Stimulated activated effector memory CD8-positive, alpha-beta T cell treated with anti-CD3 and anti-CD28 coated beads, Interleukin-12 subunit alpha, Interleukin-12 subunit beta, amount 100 ng/mL, for 72 hours (primary cell): Measurements from ENCODE around the gene COPE.

Experiments
- ATAC-seq: fragments of 150-1000 bp; cut with Tn5 transposase; 2 replicates; pipeline ENCODE4 v1.10.0; 2021
- DNase-seq, 2 donors: peaks; one replicate each; pipeline ENCODE4 v3.0.0; 2021 to 2022; ENCODE audit warnings: low spot score in 2 of 2
- H3K27ac Mint-ChIP-seq: one replicate; pipeline ENCODE4 v1.8.0; 2022; ENCODE audit warnings: mild to moderate bottlenecking, mixed read lengths
- H3K36me3 Mint-ChIP-seq: one replicate; pipeline ENCODE4 v1.8.0; 2022; ENCODE audit warnings: mild to moderate bottlenecking, mixed read lengths
- H3K4me1 Mint-ChIP-seq: one replicate; pipeline ENCODE4 v1.8.0; 2022; ENCODE audit warnings: mixed read lengths
- H3K4me3 Mint-ChIP-seq: one replicate; pipeline ENCODE4 v1.8.0; 2022; ENCODE audit warnings: mild to moderate bottlenecking, mixed read lengths
- H3K9me3 Mint-ChIP-seq: one replicate; pipeline ENCODE4 v1.8.0; 2022; ENCODE audit warnings: mixed read lengths

COPE gene

DNA sequence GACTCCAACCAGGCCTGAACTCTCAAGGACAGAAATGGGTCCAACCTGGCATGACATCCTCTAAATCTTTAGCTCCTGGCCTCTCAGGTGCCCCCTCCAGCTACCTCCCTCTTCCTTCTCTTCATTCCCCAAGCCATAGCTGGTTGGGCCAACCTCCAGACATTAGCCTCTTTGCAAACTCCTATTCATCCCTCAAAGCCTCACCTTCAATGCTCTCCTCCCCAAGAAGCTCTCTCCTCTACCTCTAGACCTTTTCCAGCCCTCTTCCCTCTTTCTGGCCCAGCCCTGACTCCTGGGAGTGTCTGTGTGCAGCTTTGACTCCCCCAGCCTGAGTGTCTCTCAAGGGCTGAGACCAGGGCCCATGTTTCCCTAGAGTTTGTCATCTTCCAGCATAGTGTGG lies 27.1 kb upstream of the COPE start:
- peak overlapping the region; percentile 6 for H3K27ac Mint-ChIP-seq
- H3K9me3 Mint-ChIP-seq = no peaks in the 10 kb centered on the region
- no peak overlapping the region for H3K4me3 Mint-ChIP-seq
- no peak for DNase-seq
- ATAC-seq = no peak
- H3K4me1 Mint-ChIP-seq = peaks cover 16% of the 10 kb centered on the region
- peaks cover 6% of the 10 kb centered on the region for H3K36me3 Mint-ChIP-seq

DNA sequence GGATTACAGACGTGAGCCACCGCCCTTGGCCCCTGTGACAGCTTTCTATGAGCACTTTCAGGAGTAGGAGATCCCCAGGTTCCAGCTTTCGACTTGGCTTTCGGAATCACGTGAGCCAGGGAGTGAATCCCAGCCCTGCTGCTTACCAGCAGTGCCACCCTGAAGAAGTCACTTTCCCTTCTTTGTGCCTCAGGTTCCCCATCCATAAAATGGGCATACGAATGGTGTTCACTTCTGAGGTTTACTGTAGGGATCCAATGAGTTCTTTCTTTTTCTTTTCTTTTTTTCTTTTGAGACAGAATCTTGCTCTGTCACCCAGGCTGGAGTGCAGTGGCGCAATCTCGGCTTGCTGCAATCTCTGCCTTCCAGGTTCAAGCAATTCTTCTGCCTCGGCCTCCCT lies 26.1 kb upstream of the COPE start:
- H3K36me3 Mint-ChIP-seq = peaks cover 6% of the 10 kb centered on the region
- no peaks in the 10 kb centered on the region for H3K9me3 Mint-ChIP-seq
- ATAC-seq (no peak), DNase-seq (no peak)
- no peak overlapping the region for H3K4me3 Mint-ChIP-seq
- peaks cover 17% of the 10 kb centered on the region for H3K4me1 Mint-ChIP-seq
- H3K27ac Mint-ChIP-seq = no peak overlapping the region

DNA sequence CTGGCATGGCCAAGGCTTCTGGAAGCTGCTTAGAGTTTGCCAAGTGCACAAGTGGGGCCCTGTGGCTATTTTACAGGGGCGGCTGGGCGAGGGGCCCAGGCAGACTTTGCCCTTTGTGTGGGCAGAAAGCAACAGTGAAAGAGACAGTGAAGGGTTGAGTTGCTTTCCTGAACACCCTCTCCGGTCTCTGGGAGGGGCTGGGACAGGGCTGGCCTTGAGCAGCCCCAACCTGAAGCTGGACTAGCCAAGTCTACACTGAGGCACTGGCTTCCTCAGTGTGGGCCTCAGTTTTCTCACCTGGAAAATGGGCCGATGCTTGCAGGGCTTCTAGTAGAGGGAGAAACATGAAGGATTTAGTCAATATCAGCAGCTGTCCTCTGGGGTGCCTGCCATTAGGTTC lies 24.3 kb upstream of the COPE start:
- no peak for DNase-seq
- peaks cover 6% of the 10 kb centered on the region for H3K36me3 Mint-ChIP-seq
- no peaks in the 10 kb centered on the region for H3K9me3 Mint-ChIP-seq
- H3K4me3 Mint-ChIP-seq = no peak overlapping the region
- H3K4me1 Mint-ChIP-seq = peaks cover 19% of the 10 kb centered on the region
- no peak for ATAC-seq
- no peak overlapping the region for H3K27ac Mint-ChIP-seq

DNA sequence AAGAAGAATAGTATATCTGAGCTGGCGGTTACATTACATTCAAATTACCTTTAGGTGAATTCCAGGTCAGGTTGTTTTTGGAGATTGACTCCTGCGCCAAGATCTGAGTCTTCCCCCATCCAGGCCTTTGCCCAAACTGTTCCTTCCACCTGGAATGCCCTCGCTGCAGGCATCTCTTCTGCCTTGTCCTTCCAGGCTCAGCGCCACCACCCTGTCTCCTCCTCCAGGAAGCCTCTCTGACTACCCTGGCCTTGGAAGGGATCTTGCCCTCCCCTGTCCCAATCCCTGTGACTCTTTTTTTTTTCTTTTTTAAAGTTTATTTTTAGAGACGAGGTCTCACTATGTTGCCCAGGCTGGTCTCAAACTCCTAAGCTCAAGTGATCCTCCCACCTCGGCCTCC lies 23.5 kb upstream of the COPE start:
- DNase-seq (no peak), ATAC-seq (no peak)
- Mint-ChIP-seq H3K4me1 (peaks cover 19% of the 10 kb centered on the region), H3K36me3 (peaks cover 6% of the 10 kb centered on the region), H3K4me3 (peak overlapping the region; percentile 65), H3K9me3 (no peaks in the 10 kb centered on the region), H3K27ac (no peak overlapping the region)

- ATAC-seq (no peak), DNase-seq (no peak)
- H3K9me3 Mint-ChIP-seq = no peaks in the 10 kb centered on the region
- peaks cover 19% of the 10 kb centered on the region for H3K4me1 Mint-ChIP-seq
- H3K36me3 Mint-ChIP-seq = peaks cover 6% of the 10 kb centered on the region
- H3K27ac Mint-ChIP-seq = no peak overlapping the region
- H3K4me3 Mint-ChIP-seq = peak overlapping the region; percentile 65
These were observed 22.6 kb upstream of the COPE start for GRCh38 chr19:18941628-18942354.

DNA sequence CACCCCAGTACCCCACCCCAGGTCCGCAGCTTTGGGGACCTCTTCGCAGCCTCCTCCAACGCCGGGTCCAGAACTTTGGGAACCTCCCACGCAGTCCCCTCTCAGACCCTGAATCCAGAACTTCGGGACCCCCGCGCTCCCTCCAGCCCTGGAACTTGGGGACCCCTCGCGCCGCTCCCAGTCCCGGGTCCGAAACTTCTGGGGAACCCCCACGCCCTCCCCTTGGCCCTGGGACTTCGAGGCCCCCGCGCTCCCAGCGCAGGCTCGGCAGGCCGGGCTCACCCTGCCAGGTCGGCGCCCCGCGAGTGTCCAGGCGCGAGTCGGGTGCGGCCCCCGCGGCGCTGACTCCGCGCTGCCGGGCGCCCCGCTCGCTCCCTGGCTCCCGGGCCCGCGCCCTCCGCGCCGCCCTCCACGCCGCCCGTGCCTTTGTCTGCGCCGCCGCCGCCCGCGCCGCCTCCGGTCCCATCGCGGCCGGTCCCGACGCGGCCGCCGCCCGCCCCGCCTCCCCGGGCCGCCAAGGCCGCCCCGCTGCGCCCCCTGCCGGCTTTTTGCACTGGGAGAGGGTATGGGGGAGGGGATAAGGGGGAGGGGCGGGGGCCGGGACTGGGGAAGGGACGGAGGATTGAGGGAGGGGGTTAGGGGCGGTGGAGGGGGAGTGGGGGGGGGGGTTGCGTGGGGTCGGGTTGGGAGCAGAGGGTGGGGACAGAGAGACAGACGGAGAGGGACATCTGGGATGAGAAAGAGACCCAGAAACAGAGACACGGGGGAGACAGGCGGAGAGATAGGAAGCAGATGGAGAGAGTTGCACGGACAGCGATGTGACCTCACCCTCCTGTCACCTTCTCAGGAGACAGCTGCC lies 21.8 kb upstream of the COPE start, which contains the start of gene HOMER3:
TSS of gene HOMER3 (minus strand) at position 449 of the 859 bp plus-strand sequence. CDS start 2,235 bp downstream, outside the sequence.
- peaks cover 6% of the 10 kb centered on the region for H3K36me3 Mint-ChIP-seq
- peak; percentile 80 to 81 for DNase-seq
- no peak within 1 kb of the TSS for H3K27ac Mint-ChIP-seq
- no peaks in the 10 kb centered on the region for H3K9me3 Mint-ChIP-seq
- H3K4me3 Mint-ChIP-seq = peak within 1 kb of the TSS; percentile 65
- peaks cover 19% of the 10 kb centered on the region for H3K4me1 Mint-ChIP-seq
- peak; percentile 81 for ATAC-seq

- ATAC-seq = peak; percentile 31
- Mint-ChIP-seq H3K27ac (no peak overlapping the region), H3K4me3 (peak overlapping the region; percentile 65), H3K9me3 (no peaks in the 10 kb centered on the region), H3K36me3 (peaks cover 6% of the 10 kb centered on the region), H3K4me1 (peaks cover 19% of the 10 kb centered on the region)
- no peak for DNase-seq
These were observed 21.0 kb upstream of the COPE start for GRCh38 chr19:18939922-18940768.

DNA sequence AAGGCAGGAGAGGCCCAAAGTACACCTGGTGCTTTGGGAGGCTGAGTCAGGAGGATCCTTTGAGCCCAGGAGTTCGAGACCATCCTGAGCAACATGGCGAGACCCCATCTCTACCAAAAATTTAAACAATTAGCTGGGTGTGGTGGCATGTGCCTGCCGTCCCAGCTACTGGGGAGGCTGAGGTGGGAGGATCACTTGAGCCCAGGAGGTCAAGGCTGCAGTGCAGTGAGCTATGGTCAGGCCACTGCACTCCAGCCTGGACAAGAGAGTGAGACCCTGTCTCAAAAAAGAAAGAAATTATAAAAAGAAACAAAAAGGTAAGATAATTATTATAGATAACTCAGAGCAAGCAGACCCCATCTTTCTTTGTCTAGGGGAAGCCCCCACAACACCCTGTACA lies 20.0 kb upstream of the COPE start:
- no peak for DNase-seq
- no peak overlapping the region for H3K27ac Mint-ChIP-seq

DNA sequence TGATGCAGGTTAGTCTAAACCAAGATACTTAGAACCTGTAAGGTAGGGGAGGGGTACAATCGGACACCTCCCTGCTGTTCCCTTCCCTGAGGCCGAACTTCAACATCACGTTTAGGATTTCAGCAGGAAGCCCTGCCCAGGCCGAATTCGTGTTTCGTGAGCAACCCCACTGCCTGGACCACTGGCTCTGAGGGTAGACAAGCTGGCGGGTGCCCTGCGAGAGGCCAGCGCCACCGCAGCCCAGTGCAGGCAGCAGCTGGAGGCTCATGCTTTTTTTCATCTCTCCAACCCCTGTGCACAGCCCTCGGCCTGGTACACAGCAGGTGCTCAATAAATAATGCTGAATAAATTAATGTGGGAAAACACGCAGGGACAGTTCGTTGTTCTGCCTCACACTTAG lies 14.1 kb upstream of the COPE start:
- no peak for ATAC-seq

More for the DNA sequence above, 20.0 kb upstream of the COPE start:
- H3K36me3 Mint-ChIP-seq = peaks cover 6% of the 10 kb centered on the region
- H3K4me3 Mint-ChIP-seq = peak overlapping the region; percentile 65
- peaks cover 19% of the 10 kb centered on the region for H3K4me1 Mint-ChIP-seq
- no peaks in the 10 kb centered on the region for H3K9me3 Mint-ChIP-seq
- ATAC-seq = no peak

GRCh38 chr19:18932216-18932841 lies 13.1 kb upstream of the COPE start:
- ATAC-seq (peak; percentile 90), DNase-seq (peak; percentile 61 to 79)
- Mint-ChIP-seq H3K4me3 (peak overlapping the region; percentile 72), H3K9me3 (no peaks in the 10 kb centered on the region), H3K27ac (no peak overlapping the region), H3K36me3 (peaks cover 5% of the 10 kb centered on the region), H3K4me1 (peaks cover 11% of the 10 kb centered on the region)

More for the DNA sequence above, 14.1 kb upstream of the COPE start:
- no peak overlapping the region for H3K27ac Mint-ChIP-seq
- no peak for DNase-seq
- H3K9me3 Mint-ChIP-seq = no peaks in the 10 kb centered on the region
- H3K4me1 Mint-ChIP-seq = peaks cover 11% of the 10 kb centered on the region
- H3K36me3 Mint-ChIP-seq = no peaks in the 10 kb centered on the region
- H3K4me3 Mint-ChIP-seq = peak overlapping the region; percentile 72

- H3K4me1 Mint-ChIP-seq = peaks cover 11% of the 10 kb centered on the region
- ATAC-seq (no peak), DNase-seq (no peak)
- H3K4me3 Mint-ChIP-seq = peak overlapping the region; percentile 72
- H3K27ac Mint-ChIP-seq = no peak overlapping the region
- no peaks in the 10 kb centered on the region for H3K9me3 Mint-ChIP-seq
- H3K36me3 Mint-ChIP-seq = peaks cover 13% of the 10 kb centered on the region
These were observed 12.4 kb upstream of the COPE start for GRCh38 chr19:18931316-18932162.

DNA sequence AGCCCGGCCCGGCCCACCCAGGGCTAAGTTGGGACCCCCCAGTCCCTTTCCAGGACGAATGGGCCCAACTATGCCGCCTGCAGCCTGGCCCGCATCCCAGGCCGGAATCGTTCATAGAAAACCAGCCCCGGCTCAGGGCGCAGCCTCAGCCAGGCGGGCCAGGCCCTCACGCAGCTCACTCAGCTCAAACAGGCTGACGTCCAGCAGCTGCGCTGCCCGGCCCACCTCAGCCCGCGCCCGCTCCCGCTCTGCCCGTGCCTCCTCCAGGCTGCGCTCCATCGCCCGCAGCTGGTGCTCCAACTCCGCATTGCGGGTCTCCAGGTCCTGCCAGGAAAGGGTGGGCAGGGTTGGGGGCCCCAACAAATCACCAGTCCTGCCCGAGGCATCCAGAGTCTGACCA lies 10.1 kb upstream of the COPE start:
- no peak overlapping the region for H3K27ac Mint-ChIP-seq
- no peak for DNase-seq
- peaks cover 36% of the 10 kb centered on the region for H3K36me3 Mint-ChIP-seq
- no peak for ATAC-seq
- H3K4me3 Mint-ChIP-seq = no peak overlapping the region
- no peaks in the 10 kb centered on the region for H3K9me3 Mint-ChIP-seq
- H3K4me1 Mint-ChIP-seq = peaks cover 15% of the 10 kb centered on the region

DNA sequence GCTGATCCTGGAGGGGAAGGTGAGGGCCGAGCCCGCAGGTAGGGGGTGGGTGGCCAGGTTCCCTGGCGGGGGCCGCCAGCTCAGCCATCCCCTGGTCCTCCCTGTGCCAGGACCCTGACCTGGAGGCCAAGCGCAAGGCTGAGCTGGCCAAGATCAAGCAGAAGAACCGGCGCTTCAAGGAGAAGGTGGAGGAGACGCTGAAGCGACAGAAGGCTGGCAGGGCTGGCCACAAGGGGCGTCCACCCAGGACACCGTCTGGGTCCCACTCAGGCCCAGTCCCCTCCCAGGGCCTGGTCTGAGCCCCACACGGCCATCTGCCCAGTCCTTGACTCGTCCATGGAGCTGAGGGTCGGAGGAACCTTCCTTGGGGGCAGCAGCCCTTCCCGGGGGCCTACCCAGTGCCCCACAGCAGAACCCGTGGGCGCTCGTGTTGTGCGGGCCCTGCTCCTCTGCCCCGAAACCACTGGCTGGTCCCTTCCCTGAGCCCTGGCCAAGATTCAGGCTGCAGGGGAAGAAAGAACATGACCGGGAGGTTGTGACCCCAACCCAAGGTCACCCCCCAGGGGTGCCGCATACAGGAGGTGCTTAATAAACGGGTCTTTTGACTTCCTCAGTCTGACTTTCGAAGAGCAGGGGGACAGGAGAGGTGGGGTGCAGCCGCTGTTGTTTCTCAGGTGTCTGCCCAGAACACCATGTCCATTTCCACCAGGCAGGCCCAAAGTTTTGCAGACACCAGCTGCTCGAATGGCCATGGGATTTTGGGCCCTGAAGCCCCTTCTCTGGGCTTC lies 9.0 kb upstream of the COPE start:
- Mint-ChIP-seq H3K36me3 (peaks cover 47% of the 10 kb centered on the region), H3K27ac (no peak overlapping the region), H3K4me3 (no peak overlapping the region), H3K4me1 (peaks cover 17% of the 10 kb centered on the region), H3K9me3 (no peaks in the 10 kb centered on the region)
- no peak for DNase-seq
- ATAC-seq = no peak
